Tibial nerve (tissue), 4 donors: ENCODE measurements around the gene SLC43A1. TPM values are rescaled to one million over a fixed set of nuclear protein-coding genes. Genes with fewer than 3 reads are reported as not detected.
"Not testable (repeated sequence)": the region's sequence is repeated elsewhere in the genome, so short reads cannot be mapped to it uniquely, and the experiment has no call there.

Experiments
- DNase-seq, 2 donors: peaks; one replicate each; pipeline ENCODE4 v3.0.0-alpha.2; 2019; ENCODE audit warnings: low spot score in 2 of 2
- H3K27ac ChIP-seq, 4 donors: fragments of 200-600 bp; sonication (generic) in 3 of 4; one replicate each; pipeline ENCODE4 v1.5.1; 2017 to 2019; ENCODE audit warnings: mild to moderate bottlenecking in 1 of 4
- H3K27me3 ChIP-seq, 2 donors: fragments of 200-600 bp; sonication (generic) in 1 of 2; one replicate each; pipeline versions ENCODE4 v1.5.1 to v1.6.0; 2017 to 2019
- H3K36me3 ChIP-seq, 3 donors: fragments of 200-600 bp; sonication (generic); one replicate each; pipeline ENCODE4 v1.5.1; 2018 to 2019
- H3K4me1 ChIP-seq, 4 donors: fragments of 200-600 bp; sonication (generic) in 3 of 4; one replicate each; pipeline ENCODE4 v1.5.1; 2017 to 2019
- H3K4me3 ChIP-seq, 4 donors: fragments of 200-600 bp; sonication (generic) in 3 of 4; one replicate each; pipeline ENCODE4 v1.5.1; 2017 to 2019; ENCODE audit warnings: mild to moderate bottlenecking in 1 of 4, moderate library complexity in 1 of 4
- H3K9me3 ChIP-seq, 4 donors: fragments of 200-600 bp; sonication (generic) in 3 of 4; one replicate each; pipeline ENCODE4 v1.5.1; 2017 to 2019
- CTCF ChIP-seq, 5 experiments: fragments of 200-600 bp in 3 of 5; fragments of 450-650 bp in 2 of 5; sonication (generic) in 3 of 5; IDR thresholded peaks; one replicate each; pipeline ENCODE4 v1.5.1; 2016 to 2019; ENCODE audit warnings: antibody characterized with exemption in 5 of 5, mild to moderate bottlenecking in 3 of 5, moderate library complexity in 2 of 5
- EP300 ChIP-seq, 2 donors: sonication (generic); formaldehyde crosslinking; IDR thresholded peaks; one replicate each; pipeline ENCODE4 v1.6.1; 2017; ENCODE audit warnings: antibody characterized with exemption in 2 of 2, mild to moderate bottlenecking in 1 of 2
- POLR2A ChIP-seq, 2 donors: fragments of 450-650 bp; IDR thresholded peaks; one replicate each; pipeline ENCODE4 v1.6.1; 2017; ENCODE audit warnings: antibody characterized with exemption in 2 of 2, mild to moderate bottlenecking in 2 of 2, moderate library complexity in 2 of 2
- WGBS, 2 donors: methylation state at CpG; one replicate each; pipeline ENCODE4 v1.1.5; 2018; 5-methylcytosine and 5-hydroxymethylcytosine counted together
- total RNA-seq, 4 donors: library from RNA; depleted of rRNA; stranded (reverse); fragments of >200 nt; gene quantifications; one replicate each; pipeline ENCODE4 v1.1.0, GENCODE V29; 2016

SLC43A1 gene
- total RNA-seq, 4 donors from 2014 or later = 35.8 to 47.3 (median 42.4) TPM

GRCh38 chr11:57453543-57454177, 61.8 kb downstream of the SLC43A1 start:
- Histone ChIP-seq H3K9me3 (no peaks in the 10 kb centered on the region), H3K27me3 (peaks cover 2 to 17% of the 10 kb centered on the region in 2 donors), H3K4me1 (peaks cover 0 to 18% (median 12%) of the 10 kb centered on the region in 4 donors), H3K27ac (no peak overlapping the region), H3K4me3 (no peak overlapping the region), H3K36me3 (no peaks in the 10 kb centered on the region)
- TF ChIP-seq EP300 (IDR thresholded peaks at IDR 0.05) (no peak), POLR2A (IDR thresholded peaks at IDR 0.05) (no peak), CTCF (IDR thresholded peaks at IDR 0.05) (no peak)
- no peak for DNase-seq
- WGBS, 2 donors = 71 to 90% methylated on average over 2 of the region's 2 CpGs

GRCh38 chr11:57446055-57446454, 69.4 kb downstream of the SLC43A1 start:
- WGBS, 2 donors = 55 to 89% methylated on average over 1 of the region's 1 CpG

GRCh38 chr11:57445122-57445394, 70.4 kb downstream of the SLC43A1 start:
- WGBS, 2 donors = 66 to 67% methylated on average over 9 of the region's 9 CpGs
- not testable (repeated sequence) for H3K4me3 ChIP-seq, H3K4me1 ChIP-seq, DNase-seq, H3K27ac ChIP-seq, H3K27me3 ChIP-seq, H3K9me3 ChIP-seq, H3K36me3 ChIP-seq

More at GRCh38 chr11:57446055-57446454, 69.4 kb downstream of the SLC43A1 start:
- H3K4me3 ChIP-seq = no peak overlapping the region
- H3K27me3 ChIP-seq = no peaks in the 10 kb centered on the region
- TF ChIP-seq EP300 (IDR thresholded peaks at IDR 0.05) = no peak
- TF ChIP-seq POLR2A (IDR thresholded peaks at IDR 0.05) = no peak
- TF ChIP-seq CTCF (IDR thresholded peaks at IDR 0.05) = no peak
- no peaks in the 10 kb centered on the region for H3K4me1 ChIP-seq
- no peaks in the 10 kb centered on the region for H3K9me3 ChIP-seq
- H3K36me3 ChIP-seq = no peaks in the 10 kb centered on the region
- no peak overlapping the region for H3K27ac ChIP-seq
- DNase-seq = no peak

GRCh38 chr11:57444362-57445121, 71.0 kb downstream of the SLC43A1 start:
- WGBS, 2 donors = 81 to 86% methylated on average over 9 of the region's 9 CpGs
- Histone ChIP-seq H3K4me1 (no peaks in the 10 kb centered on the region), H3K9me3 (no peaks in the 10 kb centered on the region), H3K27ac (no peak overlapping the region), H3K27me3 (no peaks in the 10 kb centered on the region), H3K4me3 (no peak overlapping the region), H3K36me3 (no peaks in the 10 kb centered on the region)
- no peak for DNase-seq
- TF ChIP-seq CTCF (IDR thresholded peaks at IDR 0.05) (no peak), POLR2A (IDR thresholded peaks at IDR 0.05) (no peak), EP300 (IDR thresholded peaks at IDR 0.05) (no peak)

- H3K9me3 ChIP-seq = no peaks in the 10 kb centered on the region
- 86 to 87% methylated on average over 4 of the region's 4 CpGs for WGBS, 2 donors
- no peak overlapping the region for H3K4me3 ChIP-seq
- H3K36me3 ChIP-seq = no peaks in the 10 kb centered on the region
- no peak overlapping the region for H3K27ac ChIP-seq
- no peak for DNase-seq
- no peaks in the 10 kb centered on the region for H3K4me1 ChIP-seq
- no peak for TF ChIP-seq EP300 (IDR thresholded peaks at IDR 0.05)
- TF ChIP-seq POLR2A (IDR thresholded peaks at IDR 0.05) = no peak
- no peaks in the 10 kb centered on the region for H3K27me3 ChIP-seq
Measured at GRCh38 chr11:57440744-57441414, 74.6 kb downstream of the SLC43A1 start.

- no peak for TF ChIP-seq CTCF (IDR thresholded peaks at IDR 0.05)
- no peak for TF ChIP-seq POLR2A (IDR thresholded peaks at IDR 0.05)
- TF ChIP-seq EP300 (IDR thresholded peaks at IDR 0.05) = no peak
- Histone ChIP-seq H3K27ac (no peak overlapping the region), H3K4me3 (no peak overlapping the region), H3K36me3 (no peaks in the 10 kb centered on the region), H3K27me3 (no peaks in the 10 kb centered on the region), H3K4me1 (peaks cover 0 to 6% (median 0%) of the 10 kb centered on the region in 4 donors), H3K9me3 (no peaks in the 10 kb centered on the region)
- DNase-seq = no peak
- WGBS, 2 donors = 76 to 80% methylated on average over 6 of the region's 6 CpGs
Measured at GRCh38 chr11:57439786-57440185, 75.7 kb downstream of the SLC43A1 start.
